ENCODE results near the gene LCE4A.

The LCE4A gene

DNA sequence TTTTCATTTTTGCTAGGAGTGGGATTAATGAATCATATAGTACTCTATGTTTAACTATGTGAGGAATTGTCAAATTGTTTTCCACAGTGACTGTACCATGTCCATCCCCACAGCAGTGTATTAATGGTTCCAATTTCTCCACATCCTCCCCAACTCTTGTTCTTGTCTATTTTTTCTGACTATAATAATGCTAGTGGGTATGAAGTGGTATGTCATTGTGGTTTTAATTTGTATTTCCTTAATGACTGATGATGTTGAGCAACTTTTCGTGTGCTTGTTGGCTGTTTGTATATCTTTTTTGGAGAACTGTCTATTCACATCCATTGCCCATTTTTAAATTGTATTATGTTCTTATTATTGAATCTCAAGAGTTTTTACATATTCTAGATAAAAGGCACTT is 39.9 kb downstream of the LCE4A start:
- DNase-seq: no peak

DNA sequence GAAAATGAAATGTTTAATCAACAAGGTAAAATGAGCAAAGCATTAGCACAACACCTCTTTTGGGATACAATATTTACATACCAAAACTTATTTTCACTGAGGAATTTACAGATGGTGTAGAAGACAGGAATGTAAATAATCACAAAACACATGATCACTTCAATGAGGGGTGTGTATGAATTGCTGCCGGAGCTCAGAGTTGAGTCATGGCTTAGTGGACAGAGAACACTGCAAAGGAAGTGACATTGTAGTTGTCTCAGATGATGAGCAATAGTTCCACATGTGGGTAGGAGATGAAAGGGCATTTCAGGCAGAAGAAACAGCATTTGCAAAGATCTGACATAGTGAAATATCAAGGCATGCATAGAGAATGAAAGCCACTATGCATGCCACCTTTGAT is 44.3 kb downstream of the LCE4A start:
- no peak for DNase-seq

DNA sequence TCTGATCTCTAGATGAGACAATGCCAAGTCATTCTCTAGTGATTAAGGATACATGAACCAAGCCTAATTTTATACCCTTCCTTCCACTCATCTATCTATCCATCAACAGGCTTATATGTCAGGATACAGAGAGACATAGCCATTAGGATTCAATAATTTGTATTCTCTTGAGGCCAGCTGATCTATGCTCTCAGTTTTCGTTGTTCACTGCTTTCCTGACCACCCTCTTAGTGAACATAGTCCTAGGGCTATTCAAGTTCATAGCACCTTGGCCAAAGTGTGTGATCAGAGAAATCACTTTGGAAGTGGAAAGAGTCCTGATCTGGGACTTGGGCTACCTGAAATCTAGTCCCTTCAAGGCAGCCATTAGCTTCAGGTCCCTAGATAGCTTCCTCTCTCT is 45.6 kb downstream of the LCE4A start:
- no peak for DNase-seq

DNA sequence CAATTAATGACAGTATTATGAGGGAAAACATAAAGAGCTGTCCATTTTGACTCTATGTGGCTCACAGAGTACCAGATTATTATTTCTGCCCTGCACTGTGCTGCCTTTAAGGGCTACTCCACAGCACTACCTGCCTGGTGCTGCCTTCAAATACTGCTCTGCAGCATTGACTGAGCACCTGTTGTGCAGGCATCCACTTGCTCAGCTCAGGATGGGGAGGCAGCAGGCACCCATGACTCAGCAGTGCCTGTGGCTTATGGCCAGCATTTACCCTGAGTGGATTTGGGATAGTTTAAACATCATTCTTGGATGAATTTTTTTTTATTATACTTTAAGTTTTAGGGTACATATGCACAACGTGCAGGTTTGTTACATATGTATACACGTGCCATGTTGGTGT is 48.9 kb downstream of the LCE4A start:
- DNase-seq: no peak

DNA sequence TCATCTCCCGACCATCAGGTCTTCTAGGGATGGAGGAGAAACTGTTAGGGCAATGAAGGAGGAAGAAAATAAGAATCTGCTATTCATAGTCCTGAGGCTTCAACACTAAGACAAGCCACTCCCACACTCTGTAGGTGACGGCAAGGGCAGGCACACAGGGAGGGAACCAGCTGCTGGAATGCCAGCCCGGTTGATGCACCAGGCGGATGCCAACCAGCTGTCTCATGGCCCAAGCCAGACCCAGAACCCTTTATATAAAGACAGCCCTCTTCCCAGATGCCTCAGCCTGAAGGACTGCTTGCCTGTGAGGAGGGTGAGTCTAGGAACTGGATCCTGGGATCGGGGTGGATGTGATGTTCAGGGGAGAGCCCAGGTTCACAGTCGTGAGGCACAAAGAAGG is 49.8 kb downstream of the LCE4A start, which contains the start of gene KPRP:
KPRP (plus strand) TSS at position 279 of the 400 bp plus-strand sequence. CDS start 1,564 bp downstream, outside the sequence.
- no peak for DNase-seq

DNA sequence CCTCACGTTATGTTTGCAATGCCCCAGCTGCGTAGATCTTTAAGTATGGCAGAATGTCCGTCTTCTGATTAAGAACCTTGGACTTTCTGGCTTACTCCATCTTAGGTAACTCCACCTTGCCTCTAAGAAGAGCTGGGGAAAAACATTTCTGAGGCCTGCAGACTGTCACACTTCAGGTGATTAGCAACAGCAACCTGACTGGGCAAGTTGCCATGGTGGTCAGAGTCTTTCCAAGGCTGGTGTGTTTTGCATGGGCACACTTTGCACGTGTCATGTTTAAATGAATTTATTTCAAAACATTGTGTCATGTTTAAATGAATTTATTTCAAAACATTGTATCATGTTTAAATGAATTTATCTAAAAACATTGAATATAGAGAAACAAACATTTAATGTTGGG is 50.7 kb downstream of the LCE4A start:
- no peak for DNase-seq

Measured in NCI-H1694 treated with DMSO at 0.1 percent for 48 hours (cell line).